Measurements from ENCODE around the gene IGLON5. TPM values are rescaled to one million over a fixed set of nuclear protein-coding genes. Genes with fewer than 3 reads are reported as not detected.
A peak's percentile ranks its signal among the peaks of the same experiment; 100 is the strongest.

Gene IGLON5
- 2.2 TPM for total RNA-seq (ENCODE audit: insufficient read depth, low replicate concordance)

DNA sequence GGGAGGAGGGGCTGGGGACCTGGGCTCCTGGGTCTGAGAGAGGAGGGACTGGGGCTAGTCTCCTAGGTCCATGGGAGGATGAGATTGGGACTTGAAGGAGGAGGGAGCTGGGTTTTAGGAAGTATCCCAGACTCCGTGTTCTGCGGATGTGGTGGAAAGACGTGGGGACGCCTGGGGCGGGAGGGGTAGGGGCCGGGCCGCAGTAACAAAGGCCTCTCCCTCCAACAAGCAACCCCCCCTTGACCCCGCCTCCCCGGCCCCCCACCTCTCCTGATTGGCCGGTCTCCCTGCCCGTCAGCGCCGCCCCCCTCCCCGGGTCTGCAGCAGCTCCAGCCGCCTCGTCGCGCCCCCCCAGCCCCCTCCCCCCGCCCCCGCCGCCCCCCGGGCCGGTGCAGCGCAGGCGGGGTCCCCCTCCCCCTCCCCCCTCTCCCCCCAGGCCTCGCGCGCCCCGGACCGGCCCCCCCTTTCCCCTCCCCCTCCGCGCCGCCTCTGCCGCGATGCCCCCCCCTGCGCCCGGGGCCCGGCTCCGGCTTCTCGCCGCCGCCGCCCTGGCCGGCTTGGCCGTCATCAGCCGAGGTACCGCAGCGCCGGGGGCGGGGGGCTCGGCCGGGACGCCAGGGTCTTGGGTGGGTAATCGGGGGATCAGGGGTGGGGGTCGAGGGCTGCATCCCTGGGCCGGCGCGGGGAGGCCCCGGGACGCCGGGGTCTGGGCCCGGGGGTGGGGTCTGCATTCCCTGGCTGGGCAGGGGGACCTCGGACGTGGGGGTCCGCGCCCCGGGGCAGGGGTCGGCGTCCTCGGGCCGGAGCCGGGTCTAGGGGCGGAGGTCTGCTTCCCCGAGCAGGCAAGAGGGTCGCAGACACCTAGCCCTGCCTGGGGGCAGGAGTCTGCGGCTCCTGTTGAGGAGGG is at the start of gene IGLON5:
IGLON5 (plus strand) TSS at position 294 of the 907 bp plus-strand sequence; CDS start at position 498, 204 bp downstream.
- no peak for DNase-seq (ENCODE audit: low spot score)

GRCh38 chr19:51263808-51264207 is 47.6 kb upstream of the IGLON5 start:
- no peak for DNase-seq (ENCODE audit: low spot score)

- DNase-seq (ENCODE audit: low spot score): no peak
Observed at GRCh38 chr19:51271067-51271466, 40.4 kb upstream of the IGLON5 start.

DNA sequence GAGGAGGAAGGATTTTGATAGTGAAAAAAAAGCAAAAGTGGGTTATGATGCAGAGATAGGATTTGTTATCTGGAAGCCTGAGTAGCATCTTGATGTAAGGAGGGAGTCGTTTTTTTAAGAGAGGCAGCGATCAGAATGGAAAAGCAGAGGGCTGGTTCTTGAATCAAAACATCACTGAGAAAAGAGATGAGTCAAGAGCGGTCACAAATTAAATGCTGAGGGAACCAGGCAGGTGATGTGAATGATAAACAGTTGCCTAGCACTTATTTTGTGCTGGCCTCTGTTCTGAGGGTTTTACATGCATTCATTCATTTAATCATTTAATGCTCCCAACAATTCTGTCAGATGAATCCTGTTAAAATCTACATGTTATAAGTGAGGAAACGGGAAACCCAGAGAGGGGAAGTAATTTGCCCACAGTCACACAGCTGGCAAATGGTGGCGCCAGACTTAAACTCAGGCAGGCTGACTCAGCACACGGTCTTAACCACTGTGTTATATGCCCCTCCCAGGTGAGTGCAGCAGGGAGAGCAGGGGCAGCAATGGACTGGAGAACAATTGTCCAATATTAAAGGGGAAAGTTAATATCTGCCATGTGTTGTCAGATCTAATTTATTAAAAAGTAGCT is 39.1 kb upstream of the IGLON5 start:
- no peak for DNase-seq (ENCODE audit: low spot score)

DNA sequence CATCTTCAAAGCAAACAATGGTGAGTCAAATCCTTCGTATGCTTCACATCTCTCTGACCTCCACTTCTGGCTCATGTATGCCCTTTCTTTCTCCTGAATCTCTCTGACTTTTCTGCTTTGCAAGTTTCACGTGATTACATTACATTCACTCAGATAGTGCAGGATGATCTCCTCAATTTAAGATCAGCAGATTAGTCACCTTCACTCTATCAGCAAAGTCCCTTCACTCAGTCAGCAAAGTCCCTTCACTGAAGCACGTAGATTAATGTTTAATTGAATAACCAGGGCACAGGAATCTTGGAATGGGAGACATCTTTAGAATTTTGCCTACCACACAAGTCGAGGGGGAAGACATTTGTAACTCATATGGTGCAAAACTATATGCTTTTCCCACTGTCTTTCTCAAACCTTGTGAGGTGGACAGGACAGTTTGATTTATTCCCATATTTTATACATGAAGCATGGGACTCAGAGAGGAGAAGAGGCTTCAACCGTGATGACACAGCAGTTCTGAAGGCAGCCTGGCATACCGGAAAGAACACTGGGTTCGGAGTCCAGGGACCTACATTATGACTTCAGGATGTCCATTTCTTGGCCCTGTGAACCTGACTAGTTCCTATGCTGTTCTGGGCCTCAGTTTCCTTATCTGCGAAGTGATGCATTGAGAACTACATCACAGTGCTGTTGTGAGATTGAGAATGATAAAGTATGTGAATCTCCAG is 37.2 kb upstream of the IGLON5 start:
- no peak for DNase-seq (ENCODE audit: low spot score)

DNA sequence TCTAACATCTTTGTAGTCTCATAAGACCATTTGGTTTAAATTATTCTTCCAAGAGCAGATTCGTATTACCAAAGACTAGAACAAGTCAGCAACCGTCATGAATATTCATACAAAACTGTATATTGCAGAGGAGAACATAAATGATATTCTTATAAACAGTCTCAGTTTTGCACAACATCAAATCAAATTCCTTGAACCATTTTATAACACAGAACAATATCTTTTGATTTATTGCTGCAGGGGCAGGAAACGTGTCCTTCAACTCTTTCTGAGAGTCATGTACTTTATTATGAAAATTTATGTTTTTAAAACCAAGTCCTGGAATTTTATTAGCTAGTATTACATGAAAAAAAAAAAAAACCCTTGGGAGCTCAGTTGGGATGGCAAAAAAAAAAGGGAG is 34.3 kb upstream of the IGLON5 start:
- no peak for DNase-seq (ENCODE audit: low spot score)

DNA sequence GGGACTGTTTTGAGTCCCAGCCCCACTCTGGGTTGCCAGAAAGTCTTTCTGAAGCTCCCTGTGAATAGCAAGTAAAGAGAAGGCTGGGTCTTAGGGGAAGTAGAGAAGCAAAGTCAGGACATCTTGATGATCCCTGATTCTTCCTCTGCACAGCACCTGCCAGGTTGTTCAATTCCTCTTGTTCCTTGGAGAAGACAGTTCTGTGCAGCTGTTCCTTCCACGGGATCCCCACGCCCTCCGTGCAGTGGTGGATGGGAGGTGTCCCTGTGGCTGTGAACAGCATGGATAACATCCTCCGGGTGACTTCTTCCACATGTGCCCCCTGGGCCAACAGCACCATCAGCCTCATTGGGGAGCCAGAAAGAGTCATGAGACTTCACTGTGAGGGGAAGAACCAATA is 29.1 kb upstream of the IGLON5 start:
- no peak for DNase-seq (ENCODE audit: low spot score)

GRCh38 chr19:51285682-51286081 is 25.8 kb upstream of the IGLON5 start:
- no peak for DNase-seq (ENCODE audit: low spot score)

GRCh38 chr19:51289635-51290034 is 21.8 kb upstream of the IGLON5 start:
- no peak for DNase-seq (ENCODE audit: low spot score)

DNA sequence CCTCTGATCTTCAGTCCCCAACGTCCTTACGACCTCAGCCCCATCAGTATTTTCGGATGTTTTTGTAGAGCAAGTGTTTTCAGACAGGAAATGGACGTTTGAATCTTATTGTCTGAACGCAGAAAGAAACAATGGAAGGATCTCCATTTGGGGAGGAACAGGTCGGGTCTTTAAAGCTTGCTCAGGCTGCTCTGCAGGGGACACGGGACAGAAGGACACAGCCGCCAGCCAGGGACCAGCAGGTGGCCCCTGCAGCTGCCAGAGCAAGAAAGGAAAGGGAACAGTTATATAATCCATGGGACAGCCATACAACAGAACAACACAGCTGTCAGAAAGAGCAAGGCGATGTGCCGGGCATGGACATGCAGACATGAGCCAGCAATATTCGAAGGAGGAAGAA is 18.5 kb upstream of the IGLON5 start:
- no peak for DNase-seq (ENCODE audit: low spot score)

DNA sequence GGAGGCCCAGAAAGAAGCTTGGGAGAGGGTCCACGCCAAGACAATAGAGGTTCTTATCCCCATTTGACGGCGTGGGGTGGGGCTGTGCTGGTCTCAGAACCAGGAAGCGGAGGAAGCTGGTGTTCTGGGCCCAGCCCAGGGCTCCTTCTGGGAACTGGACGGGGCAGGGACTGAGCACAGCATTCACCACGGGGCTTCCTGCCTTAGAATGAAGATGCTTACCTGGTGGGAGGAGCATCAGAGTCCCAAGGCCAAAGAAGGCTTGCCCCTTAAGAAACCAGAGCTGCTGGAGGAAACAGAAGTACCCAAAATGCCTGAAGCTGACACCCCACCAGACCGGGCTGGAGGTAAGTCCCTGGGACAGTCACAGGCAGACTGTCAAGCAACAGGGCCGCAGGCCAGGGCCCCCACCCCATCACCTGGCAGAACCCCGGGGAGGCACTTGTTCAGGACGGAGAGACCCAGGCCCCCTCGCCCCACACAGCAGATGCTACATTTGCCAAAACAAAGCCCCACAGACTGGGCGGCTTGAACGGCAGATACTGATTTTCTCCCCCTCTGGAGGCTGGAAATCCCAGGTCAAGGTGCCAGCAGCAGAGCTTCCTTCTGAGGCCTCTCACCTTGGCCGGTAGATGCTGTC is 17.8 kb upstream of the IGLON5 start:
- no peak for DNase-seq (ENCODE audit: low spot score)

DNA sequence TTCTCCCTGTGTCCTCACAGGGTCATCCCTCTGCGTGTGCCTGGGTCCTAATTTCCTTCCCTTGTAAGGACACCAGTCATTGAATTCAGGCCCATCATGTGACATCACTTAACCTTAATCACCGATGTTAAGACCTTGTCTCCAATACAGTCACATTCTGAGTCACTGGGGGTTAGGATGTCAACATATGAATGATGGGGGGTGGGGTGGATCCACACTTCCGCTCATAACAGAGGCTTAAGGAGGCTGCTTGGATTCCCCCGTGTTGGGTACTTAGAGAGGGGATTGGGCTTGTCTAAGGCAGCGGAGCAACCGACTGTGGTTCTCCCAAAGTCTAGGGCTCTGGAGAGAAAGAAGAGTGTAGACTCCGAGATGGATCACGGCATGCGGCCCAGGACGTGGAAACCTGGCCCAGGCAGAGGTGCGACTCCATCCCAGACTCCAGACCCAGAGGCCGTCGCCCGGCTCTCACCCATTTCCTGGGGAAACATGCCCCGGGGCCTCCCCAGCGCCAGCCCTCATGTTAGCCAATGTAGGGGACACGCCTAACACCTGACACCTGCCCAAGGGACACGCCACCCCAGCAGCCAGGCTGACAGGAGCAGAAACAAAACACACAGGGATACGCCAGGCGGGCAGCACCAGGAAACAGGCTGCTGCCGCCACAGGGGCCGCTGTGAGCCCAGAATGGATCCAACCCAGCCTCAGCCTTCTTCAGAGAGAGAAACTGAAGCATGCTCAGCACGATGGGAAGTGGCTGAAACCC is 17.1 kb upstream of the IGLON5 start:
- no peak for DNase-seq (ENCODE audit: low spot score)

DNA sequence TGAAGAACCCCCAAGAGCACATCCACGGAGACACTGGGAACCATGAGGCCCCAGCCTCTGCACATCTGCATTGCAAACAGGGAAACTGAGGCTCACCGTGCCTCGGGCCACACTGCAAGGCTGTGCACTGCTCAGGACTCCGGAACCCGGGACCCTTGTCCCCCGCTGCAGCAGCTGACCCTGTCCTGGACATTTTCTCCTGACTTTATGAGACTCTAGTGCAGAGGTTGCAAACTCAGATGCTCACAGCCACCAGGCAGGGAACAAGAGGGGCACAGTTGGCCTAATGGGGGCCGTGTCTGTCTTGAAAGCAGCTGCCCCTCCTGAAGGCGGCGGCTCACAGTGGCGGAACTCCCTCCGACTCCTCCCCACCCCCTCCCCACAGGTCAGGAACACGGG is 16.5 kb upstream of the IGLON5 start:
- no peak for DNase-seq (ENCODE audit: low spot score)

DNA sequence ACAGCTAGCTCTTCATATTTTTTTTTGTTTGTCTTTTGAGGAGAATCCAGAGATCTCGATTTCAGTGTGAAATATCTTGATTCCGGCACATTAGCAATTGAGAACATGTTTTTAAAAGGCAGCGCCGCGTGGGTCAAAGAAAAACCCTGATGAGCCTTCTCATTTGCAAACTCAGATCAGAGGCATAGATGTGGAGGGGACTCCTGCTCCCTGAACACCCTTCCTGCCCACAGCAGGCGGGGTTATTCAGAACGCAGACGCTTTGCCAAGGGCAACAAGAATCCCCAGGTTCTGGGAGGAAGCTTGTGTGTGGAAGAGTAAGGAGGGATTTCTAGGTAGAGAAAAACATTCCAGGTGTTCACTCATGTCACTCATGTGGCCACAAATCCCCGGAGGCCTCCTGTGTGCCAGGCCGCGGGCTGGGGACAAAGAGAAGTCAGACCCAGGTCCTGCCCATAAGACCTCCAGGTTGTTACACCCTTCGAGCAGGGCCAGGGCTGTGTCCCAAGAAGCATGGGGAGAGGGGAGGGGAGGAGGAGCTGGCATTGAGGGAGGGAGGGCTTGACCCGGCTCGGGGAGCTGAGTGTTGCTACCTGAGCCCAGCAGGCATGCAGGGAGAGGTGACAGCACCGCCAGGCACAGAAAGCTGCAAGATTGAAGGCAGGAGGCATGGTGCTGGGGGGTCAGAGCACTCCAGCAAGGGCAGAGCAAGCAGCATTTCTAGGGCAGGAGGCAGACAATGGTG is 15.9 kb upstream of the IGLON5 start:
- DNase-seq (ENCODE audit: low spot score): no peak

DNA sequence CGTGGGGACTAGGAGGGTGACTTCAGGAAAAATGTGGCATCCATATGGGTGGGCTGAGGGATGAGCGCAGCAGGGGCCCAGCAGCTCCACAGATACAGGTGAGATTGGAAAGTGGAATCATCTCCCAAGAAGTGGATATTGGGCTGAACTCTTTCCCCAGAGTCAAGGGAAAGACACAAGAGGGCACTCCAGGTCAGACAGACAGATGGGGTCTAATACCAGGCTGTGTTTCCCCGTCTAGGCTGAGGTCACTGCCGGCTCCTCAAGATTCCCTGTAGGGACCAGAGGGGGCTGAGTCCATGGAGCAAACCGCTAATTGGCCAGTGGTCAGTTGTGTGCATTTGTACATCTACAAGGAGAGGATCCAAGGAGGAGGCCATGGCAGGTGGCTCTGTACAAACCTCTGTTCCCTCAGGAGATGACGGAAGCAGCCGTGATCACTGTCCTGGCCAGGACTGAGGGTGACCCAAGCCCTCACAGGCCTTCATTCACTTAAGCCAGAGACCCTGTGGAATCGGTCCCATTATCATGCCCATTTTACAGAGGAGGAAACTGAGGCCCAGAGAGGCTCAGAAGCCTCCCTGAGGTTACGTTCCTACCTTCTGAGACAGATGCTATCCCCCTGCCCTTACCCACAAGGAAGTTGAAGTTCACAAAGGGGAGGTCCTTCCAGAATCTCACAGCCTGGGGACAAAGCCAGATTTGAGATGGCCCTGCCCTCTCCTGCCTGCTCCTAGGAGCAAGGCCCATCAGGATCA is 14.9 kb upstream of the IGLON5 start:
- peak; percentile 15 for DNase-seq (ENCODE audit: low spot score)

GRCh38 chr19:51297406-51297805 is 14.0 kb upstream of the IGLON5 start:
- no peak for DNase-seq (ENCODE audit: low spot score)

- DNase-seq (ENCODE audit: low spot score): no peak
Observed at GRCh38 chr19:51301266-51301665, 10.2 kb upstream of the IGLON5 start.

GRCh38 chr19:51305479-51305878 is 6.0 kb upstream of the IGLON5 start:
- DNase-seq (ENCODE audit: low spot score): no peak

- DNase-seq (ENCODE audit: low spot score): no peak
Observed at GRCh38 chr19:51316688-51317087, 5.2 kb downstream of the IGLON5 start.

- DNase-seq (ENCODE audit: low spot score): peak; percentile 39
Observed at GRCh38 chr19:51317376-51317775, 5.9 kb downstream of the IGLON5 start.
